Hepatocyte (in vitro differentiated cells): ENCODE data around the gene ATP6V1G2.

Experiments used
- CTCF ChIP-seq: fragments of 200-600 bp; sonication (generic); IDR thresholded peaks from 2 replicates; pipeline ENCODE4 v1.5.1; 2016; ENCODE audit warnings: antibody characterized with exemption, mild to moderate bottlenecking; ENCODE audit not compliant: poor library complexity
- EZH2 ChIP-seq: fragments of 200-600 bp; sonication (generic); IDR thresholded peaks from 2 replicates; pipeline ENCODE4 v1.6.1; 2016; ENCODE audit warnings: antibody characterized with exemption, mild to moderate bottlenecking, borderline replicate concordance

- TF ChIP-seq CTCF: no peak
- no peak for TF ChIP-seq EZH2
Observed at GRCh38 chr6:31592396-31592771, 46.0 kb upstream of the ATP6V1G2 start.
